ENCODE measurements around the gene AKAP9.
"Not testable (repeated sequence)": the region's sequence is repeated elsewhere in the genome, so short reads cannot be mapped to it uniquely, and the experiment has no call there.

DNA sequence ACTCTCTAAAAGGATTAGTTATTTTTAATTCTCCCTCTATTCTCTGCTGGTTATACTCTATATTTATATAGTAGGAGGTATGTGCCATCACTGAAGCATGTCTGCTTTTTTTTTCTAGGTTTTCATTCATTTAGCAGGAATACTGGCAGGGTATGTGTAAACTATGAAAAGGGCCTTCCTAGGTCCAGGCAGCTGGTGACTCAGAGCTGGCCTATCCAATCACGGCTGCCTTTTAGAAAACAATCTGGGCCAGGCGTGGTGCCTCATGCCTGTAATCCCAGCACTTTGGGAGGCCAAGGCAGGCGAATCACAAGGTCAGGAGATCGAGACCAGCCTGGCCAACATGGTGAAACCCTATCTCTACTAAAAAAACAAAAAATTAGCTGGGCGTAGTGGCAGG, 162.2 kb downstream of the AKAP9 start:
- TF ChIP-seq POLR2A, CTCF (IDR thresholded peaks at IDR 0.05): not testable (repeated sequence)

Measured in Peyer's patch (tissue), 4 donors.